Inferior parietal cortex (tissue), 1 donor: ENCODE results near the gene ANXA8L1.
"Not testable (repeated sequence)": the region's sequence is repeated elsewhere in the genome, so short reads cannot be mapped to it uniquely, and the experiment has no call there.

Source experiments
- DNase-seq: peaks from one replicate; pipeline ENCODE4 v3.0.0-alpha.2; 2016; ENCODE audit errors: extremely low spot score

Gene ANXA8L1

GRCh38 chr10:46375406-46375805, at the start of gene ANXA8L1:
TSS of gene ANXA8L1 (plus strand) at chr10:46375776. CDS start at chr10:46375852, 76 bp downstream.
- not testable (repeated sequence) for DNase-seq

- no peak for DNase-seq
Observed at GRCh38 chr10:46326066-46326465, 49.5 kb upstream of the ANXA8L1 start.

GRCh38 chr10:46326971-46327370, 48.6 kb upstream of the ANXA8L1 start:
- no peak for DNase-seq

GRCh38 chr10:46327685-46328084, 47.9 kb upstream of the ANXA8L1 start:
- no peak for DNase-seq

- peak; percentile 78 for DNase-seq
Observed at GRCh38 chr10:46328853-46329689, 46.5 kb upstream of the ANXA8L1 start.

- no peak for DNase-seq
Observed at GRCh38 chr10:46329690-46330016, 45.9 kb upstream of the ANXA8L1 start.

GRCh38 chr10:46330894-46331293, 44.7 kb upstream of the ANXA8L1 start:
- no peak for DNase-seq

- DNase-seq, result not testable (repeated sequence)
Observed at GRCh38 chr10:46365484-46365883, 10.1 kb upstream of the ANXA8L1 start.

- not testable (repeated sequence) for DNase-seq
Observed at GRCh38 chr10:46367209-46367608, 8.4 kb upstream of the ANXA8L1 start.

GRCh38 chr10:46367666-46368240, 7.8 kb upstream of the ANXA8L1 start:
- DNase-seq, result not testable (repeated sequence)

- not testable (repeated sequence) for DNase-seq
Observed at GRCh38 chr10:46368956-46369355, 6.6 kb upstream of the ANXA8L1 start.

GRCh38 chr10:46374410-46374809, 1.2 kb upstream of the ANXA8L1 start:
- DNase-seq, result not testable (repeated sequence)

GRCh38 chr10:46377022-46377421, 1.4 kb downstream of the ANXA8L1 start:
- not testable (repeated sequence) for DNase-seq

GRCh38 chr10:46377651-46378050, 2.1 kb downstream of the ANXA8L1 start:
- DNase-seq, result not testable (repeated sequence)

- not testable (repeated sequence) for DNase-seq
Observed at GRCh38 chr10:46378108-46378507, 2.5 kb downstream of the ANXA8L1 start.

GRCh38 chr10:46379233-46379848, 3.8 kb downstream of the ANXA8L1 start:
- not testable (repeated sequence) for DNase-seq

- not testable (repeated sequence) for DNase-seq
Observed at GRCh38 chr10:46385858-46386257, 10.3 kb downstream of the ANXA8L1 start.

GRCh38 chr10:46386694-46387093, 11.1 kb downstream of the ANXA8L1 start:
- not testable (repeated sequence) for DNase-seq

GRCh38 chr10:46387309-46387902, 11.8 kb downstream of the ANXA8L1 start:
- not testable (repeated sequence) for DNase-seq

- not testable (repeated sequence) for DNase-seq
Observed at GRCh38 chr10:46391422-46391821, 15.8 kb downstream of the ANXA8L1 start.

GRCh38 chr10:46396441-46397279, 21.1 kb downstream of the ANXA8L1 start:
- not testable (repeated sequence) for DNase-seq
